ENCODE results near the gene CEP43.
A peak's percentile ranks its signal among the peaks of the same experiment; 100 is the strongest.

Gene CEP43

DNA sequence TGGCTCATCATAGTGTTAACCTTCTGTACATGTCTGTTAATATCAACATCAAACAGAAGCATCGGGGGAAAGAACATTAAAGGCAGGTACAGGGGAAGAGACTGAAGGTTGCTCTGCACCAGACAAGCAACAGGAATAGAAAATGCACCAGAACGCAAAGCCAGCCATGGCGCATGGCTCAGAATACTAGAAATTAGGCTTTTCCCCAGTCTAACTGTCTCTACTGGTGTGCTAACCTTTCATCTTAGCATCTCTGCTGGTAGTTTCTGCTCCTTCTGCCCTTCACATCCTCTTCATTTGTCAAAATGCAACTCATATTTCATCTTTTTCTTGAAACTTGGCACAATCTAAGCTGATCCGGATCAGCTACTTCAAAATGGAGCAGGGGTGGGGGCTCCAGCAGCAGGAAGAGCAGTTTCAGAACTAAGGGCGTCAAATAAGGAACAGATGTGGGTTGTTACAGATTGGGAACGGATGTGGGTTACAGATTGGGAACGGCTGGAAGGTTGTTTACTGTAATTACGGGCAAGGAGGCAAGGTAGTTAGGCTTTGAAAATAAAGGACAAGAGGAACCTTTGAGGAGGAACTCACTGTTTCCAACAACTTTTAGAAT, 29.7 kb upstream of the CEP43 start:
- no peak overlapping the region for H3K4me3 ChIP-seq (ENCODE audit: low read depth, low read length)
- DNase-seq (ENCODE audit: low read depth) = peak; percentile 33
- TF ChIP-seq CTCF (conservative IDR thresholded peaks at IDR 0.05; ENCODE audit: low read depth, low read length) = no peak

DNA sequence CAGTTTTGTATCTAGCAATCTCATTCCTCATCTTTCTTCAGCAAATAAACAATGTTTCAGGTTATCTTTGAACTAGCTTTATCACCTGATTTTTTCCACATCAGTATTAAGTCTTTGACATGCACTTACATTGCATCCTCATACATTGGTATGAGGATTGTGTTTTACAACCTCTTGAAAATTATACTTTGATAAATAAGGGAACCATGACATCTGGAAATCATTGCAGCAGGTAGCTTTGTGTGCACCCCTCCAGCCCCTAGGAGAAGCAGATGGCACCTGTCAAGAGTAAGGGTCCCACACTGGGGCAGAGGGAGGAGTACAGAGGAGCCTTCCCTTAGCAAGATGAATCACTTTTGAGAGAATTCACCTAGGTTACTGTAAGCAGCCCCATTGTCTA, 29.1 kb upstream of the CEP43 start:
- DNase-seq (ENCODE audit: low read depth) = no peak
- H3K4me3 ChIP-seq (ENCODE audit: low read depth, low read length) = no peak overlapping the region
- no peak for TF ChIP-seq CTCF (conservative IDR thresholded peaks at IDR 0.05; ENCODE audit: low read depth, low read length)

DNA sequence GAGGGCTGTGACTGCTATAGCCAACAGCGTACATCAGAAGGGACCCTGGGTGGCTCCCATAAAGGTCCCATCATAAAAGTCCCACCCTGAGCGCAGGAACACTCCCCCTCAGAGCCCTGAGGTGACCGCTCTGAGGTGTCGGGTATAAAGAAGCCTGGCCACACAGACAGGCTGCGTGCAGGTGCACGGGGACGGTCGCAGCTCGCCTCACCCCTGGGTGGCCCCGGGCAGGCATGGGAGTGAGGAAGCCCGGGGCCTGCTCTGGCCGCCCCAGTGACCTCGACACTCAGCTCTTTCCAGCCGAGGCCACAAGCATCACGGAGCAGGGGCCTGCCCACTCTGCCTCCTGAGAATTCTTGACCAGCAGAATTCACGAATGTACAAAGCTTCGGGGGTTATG, 28.4 kb upstream of the CEP43 start:
- DNase-seq (ENCODE audit: low read depth) = no peak
- H3K4me3 ChIP-seq (ENCODE audit: low read depth, low read length) = no peak overlapping the region
- no peak for TF ChIP-seq CTCF (conservative IDR thresholded peaks at IDR 0.05; ENCODE audit: low read depth, low read length)

DNA sequence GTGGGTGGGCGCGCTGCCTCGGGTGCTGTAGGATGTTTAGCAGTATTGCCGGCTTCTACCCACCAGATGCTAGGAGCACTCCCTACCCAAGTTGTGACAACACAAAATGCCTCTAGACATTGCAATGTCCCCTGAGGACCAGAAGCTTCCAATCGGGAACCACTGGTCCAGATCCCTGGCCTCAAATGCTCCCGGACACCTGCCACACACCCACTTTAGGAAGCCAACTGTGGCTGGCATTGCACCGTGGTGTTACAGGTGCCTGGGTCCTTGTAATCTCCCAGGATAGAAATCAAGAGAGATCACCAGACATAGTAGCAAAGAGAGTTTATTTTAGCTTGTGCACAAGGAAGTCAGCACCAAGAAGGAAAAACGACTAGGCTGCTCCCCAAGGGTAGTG, 27.9 kb upstream of the CEP43 start:
- no peak for TF ChIP-seq CTCF (conservative IDR thresholded peaks at IDR 0.05; ENCODE audit: low read depth, low read length)
- DNase-seq (ENCODE audit: low read depth) = no peak
- H3K4me3 ChIP-seq (ENCODE audit: low read depth, low read length) = no peak overlapping the region

- H3K4me3 ChIP-seq (ENCODE audit: low read depth, low read length) = no peak overlapping the region
- no peak for TF ChIP-seq CTCF (conservative IDR thresholded peaks at IDR 0.05; ENCODE audit: low read depth, low read length)
- DNase-seq (ENCODE audit: low read depth) = no peak
Observed at GRCh38 chr6:166972101-166972500, 27.1 kb upstream of the CEP43 start.

- no peak for DNase-seq (ENCODE audit: low read depth)
- no peak overlapping the region for H3K4me3 ChIP-seq (ENCODE audit: low read depth, low read length)
- TF ChIP-seq CTCF (conservative IDR thresholded peaks at IDR 0.05; ENCODE audit: low read depth, low read length) = no peak
Observed at GRCh38 chr6:166976636-166977035, 22.6 kb upstream of the CEP43 start.
